HG03103 (cell line): Measurements from ENCODE around the gene LPP.

Experiments used
- ATAC-seq: cut with Tn5 transposase; IDR thresholded peaks from one replicate; pipeline ENCODE4 v1.9.1; 2021; ENCODE audit warnings: low read depth; ENCODE audit not compliant: unreplicated experiment

Gene LPP

GRCh38 chr3:188134079-188134478 lies 19.9 kb upstream of the LPP start:
- ATAC-seq, result no peak

GRCh38 chr3:188134856-188135255 lies 19.1 kb upstream of the LPP start:
- no peak for ATAC-seq

- no peak for ATAC-seq
These were observed 18.7 kb upstream of the LPP start for GRCh38 chr3:188135271-188135670.

DNA sequence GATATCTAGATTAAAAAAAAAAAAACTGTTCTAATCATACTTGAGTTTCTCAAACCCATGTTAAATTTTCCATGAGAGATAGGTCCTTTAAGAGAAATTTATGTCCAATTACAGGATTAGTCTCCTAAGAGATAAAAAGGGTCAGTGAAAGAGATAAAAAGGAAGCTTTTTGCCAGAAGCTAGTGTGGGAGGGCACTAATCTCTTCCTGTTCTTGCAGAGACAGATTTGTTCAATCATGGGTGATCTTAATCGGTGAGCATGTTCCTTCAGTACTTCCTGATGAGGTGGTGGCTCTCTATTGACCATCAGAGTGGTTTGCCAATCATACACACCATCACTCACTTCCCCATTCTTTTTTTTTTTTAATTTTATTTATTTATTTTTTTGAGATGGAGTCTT lies 16.9 kb upstream of the LPP start:
- ATAC-seq, result no peak

DNA sequence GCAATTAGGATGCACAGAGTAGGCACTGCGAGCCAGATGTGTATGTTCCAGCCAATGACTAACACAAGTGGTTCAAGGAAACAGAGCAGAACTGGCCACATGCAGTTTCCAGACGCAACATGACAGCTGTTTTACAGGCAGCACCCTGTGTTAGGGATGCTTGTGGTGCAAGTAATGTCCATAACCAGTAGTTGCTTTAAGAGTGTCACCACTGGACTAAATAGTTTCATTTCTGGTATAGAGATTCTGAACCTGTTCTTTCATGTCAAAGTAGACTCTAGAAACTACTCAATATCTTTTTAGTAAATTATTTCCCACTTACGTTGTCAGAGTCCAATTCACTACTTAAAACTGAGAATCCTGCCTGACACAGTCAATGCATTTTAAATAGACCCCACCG lies 14.5 kb upstream of the LPP start:
- ATAC-seq, result no peak

DNA sequence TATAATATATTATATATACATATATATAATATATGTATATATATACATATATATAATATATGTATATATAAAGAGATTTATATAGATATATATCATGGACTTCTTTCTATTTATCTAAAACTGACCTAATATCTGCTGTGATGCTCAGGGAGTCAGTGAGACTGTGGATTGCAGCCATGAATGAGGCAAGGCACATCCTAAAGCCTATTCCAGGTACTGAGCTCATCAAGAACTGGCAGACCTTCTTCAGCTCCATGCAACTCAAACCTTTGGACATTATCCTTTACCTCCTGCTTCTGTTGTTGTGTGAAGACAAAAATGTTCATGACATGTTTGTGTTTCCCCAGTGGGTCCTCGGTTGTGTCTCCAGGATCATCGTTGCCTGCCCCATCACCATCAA lies 7.7 kb upstream of the LPP start:
- ATAC-seq, result no peak

DNA sequence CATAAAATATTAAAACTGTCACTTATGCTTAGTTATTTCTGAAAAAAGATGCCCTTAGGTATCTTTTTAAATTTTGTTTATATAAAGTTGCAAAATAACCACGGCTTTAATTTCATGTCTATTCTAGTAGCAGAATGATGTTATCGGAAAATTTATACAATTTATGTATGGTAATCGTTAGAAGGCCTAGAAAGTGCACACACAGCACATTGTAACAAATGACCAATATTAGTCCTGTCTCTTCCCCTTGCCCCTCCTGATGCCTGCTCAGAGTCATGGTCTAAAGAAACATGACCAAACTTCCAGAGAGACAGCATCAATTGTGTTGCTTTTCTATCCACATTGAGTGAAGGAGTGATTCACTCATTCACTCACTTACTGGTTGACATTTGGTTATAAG lies 6.2 kb upstream of the LPP start:
- ATAC-seq, result no peak

GRCh38 chr3:188148318-188148717 lies 5.6 kb upstream of the LPP start:
- ATAC-seq, result no peak

DNA sequence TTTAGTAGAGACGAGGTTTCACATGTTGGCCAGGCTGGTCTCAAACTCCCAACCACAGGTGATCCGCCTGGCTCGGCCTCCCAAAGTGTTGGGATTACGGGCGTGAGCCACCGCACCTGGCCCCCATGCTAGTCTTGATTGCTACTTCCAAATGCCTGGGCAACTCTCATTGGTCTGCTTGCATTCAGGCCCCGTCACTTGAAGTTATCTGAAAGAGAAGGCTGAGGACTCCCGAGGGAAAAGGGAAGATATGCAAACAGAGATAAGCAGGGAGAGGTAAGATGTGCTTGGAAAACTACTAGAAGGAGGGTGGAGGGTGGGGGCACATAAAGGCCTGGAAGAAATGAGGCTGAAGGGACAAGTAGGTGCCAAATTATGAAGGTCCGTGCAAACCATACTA lies 4.4 kb upstream of the LPP start:
- no peak for ATAC-seq

DNA sequence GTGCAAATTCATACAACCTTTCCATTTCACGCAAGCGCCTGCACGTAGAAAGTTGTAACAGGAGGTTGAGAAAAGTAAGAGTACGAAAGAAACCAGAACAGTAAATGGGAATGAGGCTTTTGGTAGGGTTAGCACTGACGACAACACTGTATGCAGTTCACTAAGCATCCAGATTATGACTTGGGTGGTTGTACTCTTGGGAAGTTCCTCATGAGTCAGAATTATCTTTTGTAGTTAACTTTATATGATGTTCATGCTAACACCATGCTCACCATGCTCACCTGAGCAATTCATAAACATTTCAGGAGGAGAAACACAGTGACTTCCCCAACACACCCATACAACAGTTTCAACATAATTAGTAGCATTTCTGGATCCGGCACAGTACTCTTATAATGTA lies 3.0 kb upstream of the LPP start:
- ATAC-seq, result no peak

GRCh38 chr3:188151438-188151837 lies 2.5 kb upstream of the LPP start:
- no peak for ATAC-seq

- ATAC-seq, result no peak
These were observed 1.1 kb upstream of the LPP start for GRCh38 chr3:188152660-188153436.

DNA sequence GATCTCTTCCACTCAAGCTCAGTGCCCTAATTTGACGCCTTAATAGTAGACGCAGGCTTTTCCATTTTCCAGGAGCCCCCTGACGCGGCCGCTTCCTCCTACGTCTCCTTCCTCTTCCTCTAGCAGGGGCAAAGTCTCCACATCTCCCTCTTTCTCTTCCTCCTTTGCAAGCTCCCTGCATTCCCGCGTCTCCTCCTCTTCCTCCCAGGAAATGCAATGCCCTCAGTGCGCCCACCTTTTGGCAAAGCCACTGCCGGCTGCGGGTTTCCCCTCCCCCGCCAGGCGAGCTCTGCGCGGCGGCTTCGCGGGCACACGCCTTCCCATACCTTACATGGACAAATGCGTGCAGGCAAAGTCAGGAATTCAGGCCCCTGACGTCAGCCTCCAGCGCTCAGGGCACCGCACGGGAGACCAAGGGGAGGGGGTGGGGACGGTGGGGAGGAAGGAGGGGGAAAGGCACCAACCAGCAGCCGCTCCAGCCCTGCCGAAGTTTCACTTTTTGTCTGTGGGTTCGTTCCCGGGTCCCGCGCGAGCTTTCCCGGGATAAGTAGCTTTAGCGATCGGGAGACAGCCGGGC lies 432 bp upstream of the LPP start:
- ATAC-seq, result no peak

DNA sequence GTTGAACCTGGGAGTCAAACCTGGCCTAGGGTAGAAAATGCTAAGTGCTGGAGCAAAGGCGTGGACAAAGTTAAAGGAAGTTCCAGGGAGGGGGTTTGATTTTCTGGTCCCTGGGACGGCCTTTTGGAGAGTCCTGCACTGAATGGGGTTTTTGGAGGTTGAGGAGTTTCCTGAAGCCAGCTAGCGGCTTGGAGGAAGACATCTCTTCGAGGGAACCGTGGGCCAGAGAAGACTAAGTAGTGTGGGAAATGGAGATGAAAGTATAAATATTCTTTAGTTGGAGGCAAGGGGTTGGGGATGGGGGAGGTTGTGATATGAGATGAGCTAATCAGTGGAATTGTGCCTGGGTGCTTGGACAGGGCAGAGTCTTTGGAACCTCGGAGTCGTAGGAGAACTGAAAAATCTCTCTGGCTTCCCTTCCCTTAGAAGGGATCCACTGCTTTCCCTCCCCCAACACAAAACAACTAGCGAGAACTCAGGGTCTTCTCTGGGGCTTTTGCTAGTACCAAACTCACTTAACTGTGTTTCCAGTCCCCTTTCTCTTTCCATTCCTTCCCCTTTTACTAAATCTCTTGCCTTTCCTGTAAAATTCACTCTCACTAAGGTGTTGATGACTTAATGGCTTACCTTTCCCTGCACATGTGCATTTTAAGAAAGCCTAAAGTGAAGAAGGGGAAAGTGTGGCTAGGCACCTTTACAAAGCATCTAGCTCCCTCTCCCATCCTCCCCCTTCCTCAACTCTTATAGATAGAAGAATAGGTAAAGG lies 1.0 kb downstream of the LPP start:
- ATAC-seq, result no peak

DNA sequence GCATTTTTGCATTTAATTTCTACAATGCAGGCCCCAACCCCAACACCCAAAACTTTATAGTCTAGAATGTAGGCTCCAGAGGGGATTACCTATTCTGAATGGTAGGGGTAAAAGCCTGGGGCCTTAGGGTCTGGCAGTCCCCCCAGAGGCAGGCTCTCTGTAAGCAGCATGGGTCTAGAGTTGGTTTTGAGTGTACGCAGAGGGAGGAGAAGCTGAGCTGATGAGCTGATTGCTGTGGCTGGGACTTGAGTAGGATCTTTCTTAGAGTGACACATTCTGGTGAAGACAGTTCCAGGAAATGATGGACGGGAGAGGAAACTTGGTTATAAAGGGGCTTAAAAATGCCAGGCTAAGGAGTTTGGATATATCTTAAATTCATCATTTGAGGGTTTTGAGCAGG lies 2.1 kb downstream of the LPP start:
- ATAC-seq, result no peak

DNA sequence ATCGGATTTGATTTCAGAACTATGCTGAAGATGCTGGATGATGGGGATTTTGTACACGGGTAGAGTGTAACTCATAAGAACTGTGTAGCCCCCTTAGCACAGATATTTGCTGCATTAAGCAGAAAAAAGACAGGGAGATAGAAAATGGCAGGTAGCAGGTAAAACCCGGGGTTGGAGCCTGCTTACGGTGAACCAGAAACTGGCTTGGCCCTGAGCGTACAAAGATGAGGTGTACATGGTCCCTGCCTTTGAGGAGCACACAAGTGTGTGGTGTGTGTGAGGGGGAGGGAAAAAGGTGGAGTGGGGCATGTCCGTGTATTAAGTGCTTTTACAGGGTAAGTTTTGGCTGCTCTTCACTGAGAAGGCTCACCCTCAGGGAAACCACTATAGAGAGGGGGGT lies 3.5 kb downstream of the LPP start:
- no peak for ATAC-seq

GRCh38 chr3:188157971-188158370 lies 4.0 kb downstream of the LPP start:
- no peak for ATAC-seq

GRCh38 chr3:188158731-188159310 lies 4.9 kb downstream of the LPP start:
- ATAC-seq, result no peak

DNA sequence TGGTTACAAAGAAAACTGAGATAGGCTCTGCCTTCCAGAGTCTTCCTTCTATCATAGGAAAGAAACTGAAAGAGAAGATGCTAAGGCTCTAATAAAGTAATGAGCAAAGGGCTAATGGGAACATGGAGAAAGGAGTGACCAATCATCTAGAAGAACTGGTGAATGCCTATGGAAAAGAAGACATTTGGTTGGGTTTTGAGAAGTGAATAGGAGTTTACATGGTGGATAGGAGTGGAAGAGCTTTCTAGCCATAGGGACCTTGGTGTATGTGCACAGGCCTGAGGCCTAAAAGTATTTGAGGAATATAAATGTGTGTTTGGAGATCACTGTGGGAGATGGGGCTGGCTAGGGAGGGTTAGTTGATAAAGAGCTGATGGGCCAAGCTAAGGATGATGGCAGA lies 6.8 kb downstream of the LPP start:
- ATAC-seq, result no peak

DNA sequence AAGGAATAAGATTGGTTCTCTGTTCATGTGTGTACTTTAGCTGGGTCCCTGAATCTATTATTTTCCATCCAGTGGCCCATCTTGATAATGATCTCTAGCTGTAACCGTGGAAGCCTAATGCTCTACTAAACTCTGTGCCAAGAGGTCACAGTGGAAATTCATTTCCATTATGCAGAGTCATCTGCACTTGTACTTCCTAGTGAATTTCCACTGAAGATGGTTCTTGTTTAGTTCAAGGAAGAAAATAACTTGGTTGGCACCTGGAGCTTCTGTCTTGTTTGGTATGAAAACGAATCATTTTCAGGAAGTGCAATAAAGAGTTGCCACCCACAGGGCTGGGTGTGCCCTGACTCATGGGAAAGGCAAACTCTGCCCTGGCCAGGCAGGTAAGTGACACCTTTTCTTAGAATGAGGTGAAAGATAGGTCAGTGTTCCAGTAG lies 10.3 kb downstream of the LPP start:
- ATAC-seq, result no peak

- ATAC-seq, result no peak
These were observed 11.6 kb downstream of the LPP start for GRCh38 chr3:188165596-188165995.
